Keratinocyte (primary cell): ENCODE data around the gene MXRA5. TPM values are rescaled to one million over a fixed set of nuclear protein-coding genes. Genes with fewer than 3 reads are reported as not detected.

Experiments
- DNase-seq: peaks from one replicate; pipeline ENCODE4 v3.0.0-alpha.2; 2011; ENCODE audit warnings: low read depth, missing footprints, low spot score
- FAIRE-seq: peaks from 2 replicates; lab custom pipeline; 2011; peaks lifted over from hg19 to GRCh38; lab: Jason Lieb, UNC
- H2AFZ ChIP-seq: 2 replicates; pipeline ENCODE4 v1.6.0; 2012; ENCODE audit warnings: low read length, control low read depth, inconsistent platforms; ENCODE audit not compliant: control insufficient read depth
- H3K27ac ChIP-seq: 2 replicates; pipeline ENCODE4 v1.5.1; 2011; ENCODE audit warnings: low read length; ENCODE audit not compliant: control insufficient read depth, insufficient read depth
- H3K27me3 ChIP-seq: 3 replicates; pipeline ENCODE4 v1.6.0; 2011; ENCODE audit warnings: low read length; ENCODE audit not compliant: control insufficient read depth, insufficient read depth; ENCODE audit errors: extremely low read depth
- H3K36me3 ChIP-seq, 2 experiments: 2 replicates in 1 of 2; 3 replicates in 1 of 2; pipeline ENCODE4 v1.5.1; 2011; ENCODE audit warnings: low read length in 2 of 2, mild to moderate bottlenecking in 1 of 2; ENCODE audit not compliant: control insufficient read depth in 2 of 2, insufficient read depth in 2 of 2; ENCODE audit errors: extremely low read depth in 1 of 2
- H3K4me1 ChIP-seq: 3 replicates; pipeline ENCODE4 v1.5.1; 2011; ENCODE audit warnings: low read length; ENCODE audit not compliant: control insufficient read depth, insufficient read depth; ENCODE audit errors: extremely low read depth
- H3K4me2 ChIP-seq: 3 replicates; pipeline ENCODE4 v1.6.0; 2011; ENCODE audit warnings: low read depth, low read length; ENCODE audit not compliant: control insufficient read depth, insufficient read depth; ENCODE audit errors: extremely low read depth
- H3K4me3 ChIP-seq, 3 experiments: fragments of 200-600 bp in 1 of 3; sonication (generic) in 1 of 3; 2 replicates in 2 of 3; 3 replicates in 1 of 3; pipeline ENCODE4 v1.5.1; 2011 to 2016; ENCODE audit warnings: low read length in 3 of 3, mild to moderate bottlenecking in 3 of 3, control low read depth in 2 of 3, inconsistent platforms in 1 of 3, low read depth in 1 of 3, mixed read lengths in 1 of 3, mixed run types in 1 of 3, moderate library complexity in 1 of 3; ENCODE audit not compliant: control insufficient read depth in 2 of 3, insufficient read depth in 2 of 3; ENCODE audit errors: extremely low read depth in 1 of 3
- H3K79me2 ChIP-seq: 2 replicates; pipeline ENCODE4 v1.6.0; 2012; ENCODE audit warnings: low read length; ENCODE audit not compliant: control insufficient read depth, insufficient read depth
- H3K9ac ChIP-seq: 3 replicates; pipeline ENCODE4 v1.6.0; 2011; ENCODE audit warnings: low read length; ENCODE audit not compliant: control insufficient read depth, insufficient read depth; ENCODE audit errors: extremely low read depth
- H3K9me1 ChIP-seq: 3 replicates; pipeline ENCODE4 v1.6.0; 2011; ENCODE audit warnings: low read length; ENCODE audit not compliant: control insufficient read depth, insufficient read depth; ENCODE audit errors: extremely low read depth
- H3K9me3 ChIP-seq: 2 replicates; pipeline ENCODE4 v1.5.1; 2012; ENCODE audit warnings: low read depth, low read length; ENCODE audit not compliant: control insufficient read depth
- H4K20me1 ChIP-seq: 3 replicates; pipeline ENCODE4 v1.6.0; 2011; ENCODE audit warnings: low read length; ENCODE audit not compliant: control insufficient read depth, insufficient read depth; ENCODE audit errors: extremely low read depth
- CTCF ChIP-seq, 3 experiments: IDR thresholded peaks in 1 of 3; conservative IDR thresholded peaks in 1 of 3; optimal IDR thresholded peaks in 1 of 3; 2 replicates in 2 of 3; 3 replicates in 1 of 3; pipeline versions ENCODE3 to v1.5.1; 2011; ENCODE audit warnings: low read length in 3 of 3, mild to moderate bottlenecking in 3 of 3, moderate library complexity in 2 of 3, control low read depth in 1 of 3, inconsistent platforms in 1 of 3; ENCODE audit not compliant: insufficient read depth in 2 of 3; ENCODE audit errors: extremely low read depth in 1 of 3
- EZH2 ChIP-seq: IDR thresholded peaks from one replicate; pipeline ENCODE4 v1.6.1; 2012; ENCODE audit warnings: inconsistent platforms, mild to moderate bottlenecking, low read length, moderate library complexity
- dilution Hi-C: fragments of 300-500 bp; cut with MboI; formaldehyde crosslinking; loops from one replicate; pipeline ENCODE4 v1.7.0; 2020; ENCODE audit warnings: low sequenced_read_pairs; ENCODE audit not compliant: extremely low pct_ligation_motif_present
- polyA minus RNA-seq, 3 experiments: library from RNA; depleted of rRNA, polyadenylated mRNA; stranded (reverse); fragments of >200 nt; gene quantifications; 1 replicate in 1 of 3; 2 replicates in 1 of 3; 3 replicates in 1 of 3; pipeline ENCODE4 v1.2.3, GENCODE V29; 2011
- polyA plus RNA-seq, 5 experiments: library from polyadenylated mRNA; depleted of rRNA in 3 of 5; stranded (reverse) in 3 of 5; stranded (forward) in 1 of 5; unstranded in 1 of 5; fragments of >200 nt; gene quantifications; 1 replicate in 1 of 5; 2 replicates in 3 of 5; 3 replicates in 1 of 5; pipeline versions ENCODE4 v1.2.1 to v1.2.3, GENCODE V29; 2011 to 2012; ENCODE audit warnings: missing spikeins in 2 of 5, low read depth in 1 of 5, low replicate concordance in 1 of 5

MXRA5 gene
- polyA plus RNA-seq: 6.5 to 12.9 TPM (median 7.0 TPM) in 3 replicates
- polyA plus RNA-seq (2011; ENCODE audit: low read depth): 6.1 TPM
- 2.4 and 3.2 TPM in 2 replicates for polyA plus RNA-seq (2011; cell fraction: cytosol; rRNA removed)
- 30.0 and 30.7 TPM in 2 replicates for polyA plus RNA-seq (2011; cell fraction: nucleus; rRNA removed)
- polyA plus RNA-seq (2012; ENCODE audit: low replicate concordance): 6.9 and 10.8 TPM in 2 replicates
- polyA minus RNA-seq: 13.6 to 21.5 TPM (median 19.8 TPM) in 3 replicates
- polyA minus RNA-seq (2011; cell fraction: cytosol; rRNA and poly(A)+ RNA removed): 7.7 TPM
- 49.7 and 85.4 TPM in 2 replicates for polyA minus RNA-seq (2011; cell fraction: nucleus; rRNA and poly(A)+ RNA removed)

- Histone ChIP-seq H3K4me2 (peak within 1 kb of the TSS; percentile 74), H3K36me3 (no peaks in the 10 kb centered on the region), H3K4me3 (peak within 1 kb of the TSS; percentile 49 to 62 (median 59)), H3K27ac (no peak within 1 kb of the TSS), H2AFZ (peak within 1 kb of the TSS; percentile 66), H3K9ac (peak within 1 kb of the TSS; percentile 56), H3K4me1 (peaks cover 7% of the 10 kb centered on the region), H3K79me2 (no peaks in the 10 kb centered on the region), H3K9me1 (no peaks in the 10 kb centered on the region), H4K20me1 (no peaks in the 10 kb centered on the region), H3K27me3 (peaks cover 14% of the 10 kb centered on the region), H3K9me3 (peaks cover 4% of the 10 kb centered on the region)
- DNase-seq: no peak
- peak in 1 of 3 experiments; percentile 32 for TF ChIP-seq CTCF (optimal IDR thresholded peaks at IDR 0.05 in 1 of 3, IDR thresholded peaks at IDR 0.05 in 1 of 3, conservative IDR thresholded peaks at IDR 0.05 in 1 of 3; ENCODE audit: extremely low read depth in 1 of 3, insufficient read depth in 2 of 3, low read length in 3 of 3)
- no peak for TF ChIP-seq EZH2
- dilution Hi-C loops: no loop called here
- no peak for FAIRE-seq
These were observed at the start of gene MXRA5 for GRCh38 chrX:3346501-3347259. TSS of gene MXRA5 (minus strand) at chrX:3346652. CDS start at chrX:3343833, 2,819 bp downstream.

- H3K9me3 ChIP-seq: no peaks in the 10 kb centered on the region
- H2AFZ ChIP-seq: no peak overlapping the region
- no peak for FAIRE-seq
- no peaks in the 10 kb centered on the region for H3K9me1 ChIP-seq
- no peaks in the 10 kb centered on the region for H3K4me1 ChIP-seq
- no peak overlapping the region for H3K4me2 ChIP-seq
- H3K27ac ChIP-seq: no peak overlapping the region
- TF ChIP-seq CTCF (optimal IDR thresholded peaks at IDR 0.05 in 1 of 3, IDR thresholded peaks at IDR 0.05 in 1 of 3, conservative IDR thresholded peaks at IDR 0.05 in 1 of 3; ENCODE audit: extremely low read depth in 1 of 3, insufficient read depth in 2 of 3, low read length in 3 of 3): no peak
- no peak for TF ChIP-seq EZH2
- H3K79me2 ChIP-seq: no peaks in the 10 kb centered on the region
- H3K36me3 ChIP-seq: no peaks in the 10 kb centered on the region
- no peak overlapping the region for H3K4me3 ChIP-seq
- no peak for DNase-seq
- dilution Hi-C loops: no loop called here
- no peak overlapping the region for H3K9ac ChIP-seq
- H3K27me3 ChIP-seq: no peaks in the 10 kb centered on the region
- no peaks in the 10 kb centered on the region for H4K20me1 ChIP-seq
These were observed 47.2 kb upstream of the MXRA5 start for GRCh38 chrX:3393581-3394111.
